ENCODE measurements around the gene POU4F1. TPM values are rescaled to one million over a fixed set of nuclear protein-coding genes. Genes with fewer than 3 reads are reported as not detected.

POU4F1 gene, protein sequence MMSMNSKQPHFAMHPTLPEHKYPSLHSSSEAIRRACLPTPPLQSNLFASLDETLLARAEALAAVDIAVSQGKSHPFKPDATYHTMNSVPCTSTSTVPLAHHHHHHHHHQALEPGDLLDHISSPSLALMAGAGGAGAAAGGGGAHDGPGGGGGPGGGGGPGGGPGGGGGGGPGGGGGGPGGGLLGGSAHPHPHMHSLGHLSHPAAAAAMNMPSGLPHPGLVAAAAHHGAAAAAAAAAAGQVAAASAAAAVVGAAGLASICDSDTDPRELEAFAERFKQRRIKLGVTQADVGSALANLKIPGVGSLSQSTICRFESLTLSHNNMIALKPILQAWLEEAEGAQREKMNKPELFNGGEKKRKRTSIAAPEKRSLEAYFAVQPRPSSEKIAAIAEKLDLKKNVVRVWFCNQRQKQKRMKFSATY
- total RNA-seq: not detected in 2 replicates

GRCh38 chr13:78603240-78603957, at the start of gene POU4F1:
TSS of gene POU4F1 (minus strand) at chr13:78603552. CDS start at chr13:78603326, 226 bp downstream.

Other genes with a start within 250 kb of the POU4F1 start
- gene OBI1, start 55.6 kb upstream of the POU4F1 start, total RNA-seq: 7.2 and 9.0 TPM in 2 replicates